ENCODE measurements around the gene PTPRG.

- TF ChIP-seq EZH2phosphoT487 (IDR thresholded peaks at IDR 0.05; ENCODE audit: insufficient read depth, low read depth), result no peak
- TF ChIP-seq EZH2 (IDR thresholded peaks at IDR 0.05; ENCODE audit: insufficient read depth, poor library complexity, severe bottlenecking), result no peak
These were observed 40.5 kb downstream of the PTPRG start for GRCh38 chr3:61601831-61602230.

Data from GM23248 (cell line).